Neural progenitor cell (in vitro differentiated cells): ENCODE measurements around the gene PON1. TPM values are rescaled to one million over a fixed set of nuclear protein-coding genes. Genes with fewer than 3 reads are reported as not detected.

Experiments used
- DNase-seq: peaks from one replicate; pipeline ENCODE4 v3.0.0-alpha.2; 2016; ENCODE audit warnings: low spot score
- H2AFZ ChIP-seq: fragments of 200-600 bp; sonication (generic); replicated peaks from 2 replicates; pipeline ENCODE4 v1.6.1; 2016; ENCODE audit warnings: antibody characterized with exemption
- H3F3A ChIP-seq: fragments of 200-600 bp; sonication (generic); 2 replicates; pipeline ENCODE4 v1.6.1; 2016; ENCODE audit warnings: antibody characterized with exemption, low read depth
- H3K27ac ChIP-seq: fragments of 200-600 bp; sonication (generic); 2 replicates; pipeline ENCODE4 v1.5.1; 2016; ENCODE audit warnings: mild to moderate bottlenecking
- H3K27me3 ChIP-seq: fragments of 200-600 bp; sonication (generic); 2 replicates; pipeline ENCODE4 v1.6.1; 2016; ENCODE audit warnings: mild to moderate bottlenecking, moderate library complexity
- H3K36me3 ChIP-seq: fragments of 200-600 bp; sonication (generic); 2 replicates; pipeline ENCODE4 v1.5.1; 2016
- H3K4me1 ChIP-seq: fragments of 200-600 bp; sonication (generic); 2 replicates; pipeline ENCODE4 v1.6.1; 2016; ENCODE audit warnings: mixed run types
- H3K4me2 ChIP-seq: fragments of 200-600 bp; sonication (generic); 2 replicates; pipeline ENCODE4 v1.6.1; 2016
- H3K4me3 ChIP-seq: fragments of 200-600 bp; sonication (generic); 2 replicates; pipeline ENCODE4 v1.5.1; 2016
- H3K79me2 ChIP-seq: fragments of 200-600 bp; sonication (generic); 2 replicates; pipeline ENCODE4 v1.6.1; 2016; ENCODE audit warnings: low read depth
- H3K9ac ChIP-seq: fragments of 200-600 bp; sonication (generic); 2 replicates; pipeline ENCODE4 v1.6.1; 2016
- H3K9me3 ChIP-seq: fragments of 200-600 bp; sonication (generic); 2 replicates; pipeline ENCODE4 v1.5.1; 2016; ENCODE audit warnings: low read depth
- H4K20me1 ChIP-seq: fragments of 200-600 bp; sonication (generic); 2 replicates; pipeline ENCODE4 v1.6.1; 2016; ENCODE audit warnings: low read depth
- H3K27ac Mint-ChIP-seq: 3 replicates; pipeline ENCODE4 v1.8.0; 2021; ENCODE audit warnings: mixed read lengths
- H3K27me3 Mint-ChIP-seq: 2 replicates; pipeline ENCODE4 v1.8.0; 2022; ENCODE audit warnings: low read depth, mild to moderate bottlenecking, inconsistent platforms, moderate library complexity, mixed read lengths; ENCODE audit not compliant: insufficient read depth
- H3K36me3 Mint-ChIP-seq: 3 replicates; pipeline ENCODE4 v1.8.0; 2021; ENCODE audit warnings: mixed read lengths
- H3K4me1 Mint-ChIP-seq: 3 replicates; pipeline ENCODE4 v1.8.0; 2021; ENCODE audit warnings: mixed read lengths
- H3K4me3 Mint-ChIP-seq: 3 replicates; pipeline ENCODE4 v1.8.0; 2021; ENCODE audit warnings: mild to moderate bottlenecking, moderate library complexity, mixed read lengths
- H3K9me3 Mint-ChIP-seq: 3 replicates; pipeline ENCODE4 v1.8.0; 2020; ENCODE audit warnings: mixed read lengths
- CTCF ChIP-seq: fragments of 200-600 bp; sonication (generic); IDR thresholded peaks from 2 replicates; pipeline ENCODE4 v1.5.1; 2017; ENCODE audit warnings: antibody characterized with exemption, mild to moderate bottlenecking
- EZH2 ChIP-seq: fragments of 200-600 bp; sonication (generic); IDR thresholded peaks from 2 replicates; pipeline ENCODE4 v1.6.1; 2017; ENCODE audit warnings: antibody characterized with exemption, mild to moderate bottlenecking, moderate library complexity
- EZH2phosphoT487 ChIP-seq: fragments of 200-600 bp; sonication (generic); IDR thresholded peaks from 2 replicates; pipeline ENCODE4 v1.6.1; 2017; ENCODE audit warnings: antibody characterized with exemption
- small RNA-seq: library from RNA; depleted of rRNA; stranded (forward); fragments of <200 nt; gene quantifications from one replicate; pipeline ENCODE3, GENCODE V24; 2015
- total RNA-seq: library from RNA; depleted of rRNA; stranded (reverse); fragments of >200 nt; gene quantifications from 2 replicates; pipeline ENCODE4 v1.2.3, GENCODE V29; 2015; ENCODE audit warnings: low replicate concordance

The PON1 gene
- total RNA-seq, 1 donor from 2014 or later = 1.7 TPM

DNA sequence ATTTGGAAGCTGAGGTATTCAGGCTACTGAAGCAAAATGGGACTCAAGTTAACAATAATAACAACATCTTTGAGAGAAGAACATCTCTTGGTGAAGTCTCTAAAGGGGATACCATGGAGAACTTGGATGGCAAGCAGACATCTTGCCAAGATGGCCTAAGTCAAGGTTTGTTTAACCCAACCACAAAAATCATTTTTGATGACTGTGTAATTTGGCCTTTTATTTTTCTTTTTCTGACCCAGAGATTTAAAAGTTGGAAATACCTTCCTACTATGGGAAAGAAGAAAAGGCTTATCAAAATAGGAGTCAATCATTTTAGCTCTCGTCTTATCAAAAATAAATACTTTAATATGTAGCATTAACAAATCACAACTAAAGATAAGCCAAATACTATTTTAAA lies 72.4 kb downstream of the PON1 start:
- Mint-ChIP-seq H3K4me1 (peaks cover 23% of the 10 kb centered on the region), H3K27ac (no peak overlapping the region), H3K9me3 (no peaks in the 10 kb centered on the region), H3K27me3 (peaks cover 3% of the 10 kb centered on the region), H3K4me3 (no peak overlapping the region), H3K36me3 (peaks cover 12% of the 10 kb centered on the region)
- Histone ChIP-seq H3K79me2 (no peaks in the 10 kb centered on the region), H2AFZ (no peak overlapping the region), H3F3A (no peaks in the 10 kb centered on the region), H4K20me1 (no peaks in the 10 kb centered on the region), H3K9me3 (no peaks in the 10 kb centered on the region), H3K27ac (no peak overlapping the region), H3K9ac (no peak overlapping the region), H3K27me3 (no peaks in the 10 kb centered on the region), H3K4me2 (no peak overlapping the region), H3K36me3 (no peaks in the 10 kb centered on the region), H3K4me3 (no peak overlapping the region), H3K4me1 (peaks cover 10% of the 10 kb centered on the region)
- TF ChIP-seq CTCF (no peak), EZH2phosphoT487 (no peak), EZH2 (no peak)
- DNase-seq = no peak

GRCh38 chr7:95250571-95250970 lies 73.8 kb downstream of the PON1 start:
- Histone ChIP-seq H3K9me3 (no peaks in the 10 kb centered on the region), H3K4me3 (no peak overlapping the region), H3K36me3 (no peaks in the 10 kb centered on the region), H2AFZ (no peak overlapping the region), H3K4me1 (peaks cover 17% of the 10 kb centered on the region), H3K79me2 (no peaks in the 10 kb centered on the region), H3K9ac (no peak overlapping the region), H3K27me3 (no peaks in the 10 kb centered on the region), H3K27ac (no peak overlapping the region), H4K20me1 (no peaks in the 10 kb centered on the region), H3F3A (no peaks in the 10 kb centered on the region), H3K4me2 (no peak overlapping the region)
- peaks cover 3% of the 10 kb centered on the region for H3K27me3 Mint-ChIP-seq
- H3K27ac Mint-ChIP-seq = peak overlapping the region; percentile 64
- no peak overlapping the region for H3K4me3 Mint-ChIP-seq
- H3K9me3 Mint-ChIP-seq = no peaks in the 10 kb centered on the region
- peaks cover 31% of the 10 kb centered on the region for H3K4me1 Mint-ChIP-seq
- H3K36me3 Mint-ChIP-seq = peaks cover 11% of the 10 kb centered on the region
- no peak for DNase-seq
- no peak for TF ChIP-seq EZH2
- TF ChIP-seq CTCF = no peak
- no peak for TF ChIP-seq EZH2phosphoT487

Small RNAs within 50 kb of the gene (small RNA-seq; reads per million reads assigned to genes)
- gene AC004022.2 = not detected

Other genes with a start within 250 kb of the PON1 start
- gene PON3, start 71.8 kb upstream of the PON1 start, total RNA-seq = not detected in 2 replicates
- gene PON2, start 110.5 kb upstream of the PON1 start, total RNA-seq = 123 and 190 TPM in 2 replicates
- not detected in 2 replicates for gene ASB4, start 161.4 kb upstream of the PON1 start, total RNA-seq